Measurements from ENCODE around the gene AKR7A2. TPM values are rescaled to one million over a fixed set of nuclear protein-coding genes. Genes with fewer than 3 reads are reported as not detected.
"Not testable (repeated sequence)": the region's sequence is repeated elsewhere in the genome, so short reads cannot be mapped to it uniquely, and the experiment has no call there.

AKR7A2 gene
- total RNA-seq, 1 experiment from 2014 or later, result 52.7 TPM

GRCh38 chr1:19306941-19307340 is 5.0 kb downstream of the AKR7A2 start:
- DNase-seq (ENCODE audit: low read depth), result no peak

GRCh38 chr1:19305880-19306279 is 6.1 kb downstream of the AKR7A2 start:
- no peak for DNase-seq (ENCODE audit: low read depth)

- not testable (repeated sequence) for DNase-seq (ENCODE audit: low read depth)
These were observed 7.9 kb downstream of the AKR7A2 start for GRCh38 chr1:19304081-19304480.

- DNase-seq (ENCODE audit: low read depth), result no peak
These were observed 11.7 kb downstream of the AKR7A2 start for GRCh38 chr1:19300211-19300610.

- no peak for DNase-seq (ENCODE audit: low read depth)
These were observed 17.3 kb downstream of the AKR7A2 start for GRCh38 chr1:19294638-19295037.

GRCh38 chr1:19289244-19289643 is 22.7 kb downstream of the AKR7A2 start:
- DNase-seq (ENCODE audit: low read depth), result no peak

- peak; percentile 8 for DNase-seq (ENCODE audit: low read depth)
These were observed 23.4 kb downstream of the AKR7A2 start, which contains the start of gene AKR7A3 for GRCh38 chr1:19288324-19289241. Gene AKR7A3, minus strand, starts transcription at chr1:19288770. Its CDS starts 61 bp downstream, at chr1:19288709.

GRCh38 chr1:19287436-19288185 is 24.3 kb downstream of the AKR7A2 start:
- DNase-seq (ENCODE audit: low read depth), result no peak

GRCh38 chr1:19285807-19286206 is 26.1 kb downstream of the AKR7A2 start:
- not testable (repeated sequence) for DNase-seq (ENCODE audit: low read depth)

- not testable (repeated sequence) for DNase-seq (ENCODE audit: low read depth)
These were observed 26.6 kb downstream of the AKR7A2 start for GRCh38 chr1:19285366-19285765.

- DNase-seq (ENCODE audit: low read depth), result no peak
These were observed 27.1 kb downstream of the AKR7A2 start for GRCh38 chr1:19284881-19285280.

- no peak for DNase-seq (ENCODE audit: low read depth)
These were observed 28.1 kb downstream of the AKR7A2 start for GRCh38 chr1:19283891-19284290.

- DNase-seq (ENCODE audit: low read depth), result no peak
These were observed 37.3 kb downstream of the AKR7A2 start for GRCh38 chr1:19274636-19275035.

- DNase-seq (ENCODE audit: low read depth), result not testable (repeated sequence)
These were observed 38.0 kb downstream of the AKR7A2 start for GRCh38 chr1:19273844-19274531.

- DNase-seq (ENCODE audit: low read depth), result no peak
These were observed 38.7 kb downstream of the AKR7A2 start for GRCh38 chr1:19273106-19273843.

GRCh38 chr1:19272064-19272463 is 39.9 kb downstream of the AKR7A2 start:
- no peak for DNase-seq (ENCODE audit: low read depth)

- DNase-seq (ENCODE audit: low read depth), result not testable (repeated sequence)
These were observed 41.6 kb downstream of the AKR7A2 start for GRCh38 chr1:19270343-19270730.

GRCh38 chr1:19269427-19270342 is 42.3 kb downstream of the AKR7A2 start:
- not testable (repeated sequence) for DNase-seq (ENCODE audit: low read depth)

GRCh38 chr1:19268445-19268844 is 43.5 kb downstream of the AKR7A2 start:
- DNase-seq (ENCODE audit: low read depth), result no peak

GRCh38 chr1:19262744-19263143 is 49.2 kb downstream of the AKR7A2 start:
- DNase-seq (ENCODE audit: low read depth), result no peak
